Activated CD4-positive, CD25-positive, alpha-beta regulatory T cell treated with anti-CD3 and anti-CD28 coated beads, Interleukin-2, amount 50 U/mL, for 24 hours (primary cell): ENCODE measurements around the gene CYP4V2.
"Not testable (repeated sequence)": the region's sequence is repeated elsewhere in the genome, so short reads cannot be mapped to it uniquely, and the experiment has no call there.

Experiments
- ATAC-seq, 2 donors: fragments of 150-1000 bp; cut with Tn5 transposase; one replicate each; pipeline ENCODE4 v1.10.0; 2021; ENCODE audit warnings: mild to moderate bottlenecking in 1 of 2, moderate library complexity in 1 of 2

Gene CYP4V2

GRCh38 chr4:186236126-186236525, 44.8 kb downstream of the CYP4V2 start:
- ATAC-seq = no peak

GRCh38 chr4:186240452-186240847, 49.1 kb downstream of the CYP4V2 start:
- no peak for ATAC-seq

GRCh38 chr4:186240848-186241491, 49.6 kb downstream of the CYP4V2 start:
- ATAC-seq = no peak

GRCh38 chr4:186241616-186242015, 50.2 kb downstream of the CYP4V2 start:
- ATAC-seq = no peak

GRCh38 chr4:186242031-186242430, 50.7 kb downstream of the CYP4V2 start:
- not testable (repeated sequence) for ATAC-seq

GRCh38 chr4:186243331-186243730, 52.0 kb downstream of the CYP4V2 start:
- ATAC-seq = no peak

- ATAC-seq = no peak
Observed at GRCh38 chr4:186244835-186245234, 53.5 kb downstream of the CYP4V2 start.

GRCh38 chr4:186247062-186247752, 55.8 kb downstream of the CYP4V2 start:
- ATAC-seq = not testable (repeated sequence)

GRCh38 chr4:186248643-186249042, 57.3 kb downstream of the CYP4V2 start:
- ATAC-seq = no peak

GRCh38 chr4:186249785-186250754, 58.7 kb downstream of the CYP4V2 start:
- ATAC-seq = no peak

- no peak for ATAC-seq
Observed at GRCh38 chr4:186250760-186251159, 59.4 kb downstream of the CYP4V2 start.

GRCh38 chr4:186255122-186255521, 63.8 kb downstream of the CYP4V2 start:
- ATAC-seq = no peak

GRCh38 chr4:186258216-186258811, 66.9 kb downstream of the CYP4V2 start:
- ATAC-seq = no peak

- no peak for ATAC-seq
Observed at GRCh38 chr4:186260117-186260503, 68.7 kb downstream of the CYP4V2 start.
